IPS-18a (cell line): Measurements from ENCODE around the gene RIC1.
"Not testable (repeated sequence)": the region's sequence is repeated elsewhere in the genome, so short reads cannot be mapped to it uniquely, and the experiment has no call there.

ENCODE experiments used
- H3K27ac ChIP-seq: one replicate; pipeline ENCODE4 v1.5.1; 2013; ENCODE audit warnings: low read length
- H3K27me3 ChIP-seq: one replicate; pipeline ENCODE4 v1.6.1; 2013; ENCODE audit warnings: mild to moderate bottlenecking, low read length; ENCODE audit not compliant: control insufficient read depth, insufficient read depth
- H3K36me3 ChIP-seq: one replicate; pipeline ENCODE4 v1.6.1; 2013; ENCODE audit warnings: low read depth, low read length; ENCODE audit not compliant: control insufficient read depth
- H3K4me1 ChIP-seq: one replicate; pipeline ENCODE4 v1.6.1; 2013; ENCODE audit warnings: low read depth, low read length; ENCODE audit not compliant: control insufficient read depth
- H3K4me3 ChIP-seq: one replicate; pipeline ENCODE4 v1.5.1; 2013; ENCODE audit warnings: low read length
- H3K9ac ChIP-seq: one replicate; pipeline ENCODE4 v1.6.1; 2013; ENCODE audit warnings: mild to moderate bottlenecking, low read length, moderate library complexity
- H3K9me3 ChIP-seq: one replicate; pipeline ENCODE4 v1.6.1; 2013; ENCODE audit warnings: low read depth, low read length; ENCODE audit not compliant: control insufficient read depth

RIC1 gene

GRCh38 chr9:5749306-5749705 is 120.4 kb downstream of the RIC1 start:
- H3K4me1 ChIP-seq: no peaks in the 10 kb centered on the region
- peaks cover 15% of the 10 kb centered on the region for H3K36me3 ChIP-seq
- H3K4me3 ChIP-seq: no peak overlapping the region

GRCh38 chr9:5750569-5750968 is 121.7 kb downstream of the RIC1 start:
- Histone ChIP-seq H3K27ac (no peak overlapping the region), H3K27me3 (no peaks in the 10 kb centered on the region), H3K9ac (no peak overlapping the region), H3K36me3 (peaks cover 15% of the 10 kb centered on the region), H3K9me3 (no peaks in the 10 kb centered on the region), H3K4me1 (no peaks in the 10 kb centered on the region), H3K4me3 (no peak overlapping the region)

More at GRCh38 chr9:5749306-5749705, 120.4 kb downstream of the RIC1 start:
- H3K27me3 ChIP-seq: no peaks in the 10 kb centered on the region
- no peak overlapping the region for H3K9ac ChIP-seq
- H3K27ac ChIP-seq: no peak overlapping the region
- H3K9me3 ChIP-seq: no peaks in the 10 kb centered on the region

- peaks cover 9% of the 10 kb centered on the region for H3K36me3 ChIP-seq
Observed at GRCh38 chr9:5756633-5757032, 127.7 kb downstream of the RIC1 start.

GRCh38 chr9:5760338-5760737 is 131.4 kb downstream of the RIC1 start:
- Histone ChIP-seq H3K27me3 (no peaks in the 10 kb centered on the region), H3K4me1 (no peaks in the 10 kb centered on the region), H3K36me3 (peaks cover 41% of the 10 kb centered on the region), H3K9me3 (no peaks in the 10 kb centered on the region), H3K9ac (no peak overlapping the region), H3K27ac (no peak overlapping the region), H3K4me3 (no peak overlapping the region)

More at GRCh38 chr9:5756633-5757032, 127.7 kb downstream of the RIC1 start:
- Histone ChIP-seq H3K9ac (no peak overlapping the region), H3K4me1 (no peaks in the 10 kb centered on the region), H3K9me3 (no peaks in the 10 kb centered on the region), H3K27ac (no peak overlapping the region), H3K27me3 (no peaks in the 10 kb centered on the region), H3K4me3 (no peak overlapping the region)

GRCh38 chr9:5762421-5762820 is 133.5 kb downstream of the RIC1 start:
- H3K9ac ChIP-seq: no peak overlapping the region
- H3K9me3 ChIP-seq: no peaks in the 10 kb centered on the region
- H3K4me1 ChIP-seq: no peaks in the 10 kb centered on the region
- H3K27me3 ChIP-seq: no peaks in the 10 kb centered on the region
- no peak overlapping the region for H3K4me3 ChIP-seq
- H3K27ac ChIP-seq: no peak overlapping the region
- peaks cover 49% of the 10 kb centered on the region for H3K36me3 ChIP-seq

- H3K4me1 ChIP-seq: no peaks in the 10 kb centered on the region
- no peak overlapping the region for H3K9ac ChIP-seq
- no peaks in the 10 kb centered on the region for H3K27me3 ChIP-seq
- no peaks in the 10 kb centered on the region for H3K9me3 ChIP-seq
- peaks cover 61% of the 10 kb centered on the region for H3K36me3 ChIP-seq
- H3K4me3 ChIP-seq: no peak overlapping the region
- H3K27ac ChIP-seq: no peak overlapping the region
Observed at GRCh38 chr9:5764130-5764868, 135.4 kb downstream of the RIC1 start.

GRCh38 chr9:5767968-5768932 is 139.3 kb downstream of the RIC1 start:
- Histone ChIP-seq H3K4me3 (no peak overlapping the region), H3K27me3 (no peaks in the 10 kb centered on the region), H3K9ac (no peak overlapping the region), H3K36me3 (peaks cover 72% of the 10 kb centered on the region), H3K4me1 (no peaks in the 10 kb centered on the region), H3K9me3 (no peaks in the 10 kb centered on the region), H3K27ac (no peak overlapping the region)

GRCh38 chr9:5773324-5773999 is 144.6 kb downstream of the RIC1 start:
- no peaks in the 10 kb centered on the region for H3K27me3 ChIP-seq
- peaks cover 3% of the 10 kb centered on the region for H3K9me3 ChIP-seq
- peaks cover 68% of the 10 kb centered on the region for H3K36me3 ChIP-seq
- no peak overlapping the region for H3K27ac ChIP-seq
- peaks cover 7% of the 10 kb centered on the region for H3K4me1 ChIP-seq
- no peak overlapping the region for H3K9ac ChIP-seq
- no peak overlapping the region for H3K4me3 ChIP-seq

- peaks cover 7% of the 10 kb centered on the region for H3K4me1 ChIP-seq
- no peak overlapping the region for H3K9ac ChIP-seq
- no peak overlapping the region for H3K4me3 ChIP-seq
- H3K27ac ChIP-seq: no peak overlapping the region
- H3K9me3 ChIP-seq: peaks cover 12% of the 10 kb centered on the region
- H3K36me3 ChIP-seq: peaks cover 33% of the 10 kb centered on the region
- H3K27me3 ChIP-seq: no peaks in the 10 kb centered on the region
Observed at GRCh38 chr9:5778805-5779204, 149.9 kb downstream of the RIC1 start.

GRCh38 chr9:5779705-5780218 is 150.9 kb downstream of the RIC1 start:
- peaks cover 23% of the 10 kb centered on the region for H3K36me3 ChIP-seq
- H3K4me1 ChIP-seq: peaks cover 15% of the 10 kb centered on the region
- not testable (repeated sequence) for H3K27me3 ChIP-seq, H3K27ac ChIP-seq, H3K9ac ChIP-seq, H3K4me3 ChIP-seq
- peaks cover 12% of the 10 kb centered on the region for H3K9me3 ChIP-seq

- H3K36me3 ChIP-seq: peaks cover 15% of the 10 kb centered on the region
- H3K9ac ChIP-seq, H3K4me1 ChIP-seq, H3K27ac ChIP-seq, H3K9me3 ChIP-seq, H3K4me3 ChIP-seq, H3K27me3 ChIP-seq: not testable (repeated sequence)
Observed at GRCh38 chr9:5783420-5783819, 154.5 kb downstream of the RIC1 start.
